Measurements from ENCODE around the gene LCAT.
A peak's percentile ranks its signal among the peaks of the same experiment; 100 is the strongest.
"Not testable (repeated sequence)": the region's sequence is repeated elsewhere in the genome, so short reads cannot be mapped to it uniquely, and the experiment has no call there.

The LCAT gene, protein sequence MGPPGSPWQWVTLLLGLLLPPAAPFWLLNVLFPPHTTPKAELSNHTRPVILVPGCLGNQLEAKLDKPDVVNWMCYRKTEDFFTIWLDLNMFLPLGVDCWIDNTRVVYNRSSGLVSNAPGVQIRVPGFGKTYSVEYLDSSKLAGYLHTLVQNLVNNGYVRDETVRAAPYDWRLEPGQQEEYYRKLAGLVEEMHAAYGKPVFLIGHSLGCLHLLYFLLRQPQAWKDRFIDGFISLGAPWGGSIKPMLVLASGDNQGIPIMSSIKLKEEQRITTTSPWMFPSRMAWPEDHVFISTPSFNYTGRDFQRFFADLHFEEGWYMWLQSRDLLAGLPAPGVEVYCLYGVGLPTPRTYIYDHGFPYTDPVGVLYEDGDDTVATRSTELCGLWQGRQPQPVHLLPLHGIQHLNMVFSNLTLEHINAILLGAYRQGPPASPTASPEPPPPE

DNA sequence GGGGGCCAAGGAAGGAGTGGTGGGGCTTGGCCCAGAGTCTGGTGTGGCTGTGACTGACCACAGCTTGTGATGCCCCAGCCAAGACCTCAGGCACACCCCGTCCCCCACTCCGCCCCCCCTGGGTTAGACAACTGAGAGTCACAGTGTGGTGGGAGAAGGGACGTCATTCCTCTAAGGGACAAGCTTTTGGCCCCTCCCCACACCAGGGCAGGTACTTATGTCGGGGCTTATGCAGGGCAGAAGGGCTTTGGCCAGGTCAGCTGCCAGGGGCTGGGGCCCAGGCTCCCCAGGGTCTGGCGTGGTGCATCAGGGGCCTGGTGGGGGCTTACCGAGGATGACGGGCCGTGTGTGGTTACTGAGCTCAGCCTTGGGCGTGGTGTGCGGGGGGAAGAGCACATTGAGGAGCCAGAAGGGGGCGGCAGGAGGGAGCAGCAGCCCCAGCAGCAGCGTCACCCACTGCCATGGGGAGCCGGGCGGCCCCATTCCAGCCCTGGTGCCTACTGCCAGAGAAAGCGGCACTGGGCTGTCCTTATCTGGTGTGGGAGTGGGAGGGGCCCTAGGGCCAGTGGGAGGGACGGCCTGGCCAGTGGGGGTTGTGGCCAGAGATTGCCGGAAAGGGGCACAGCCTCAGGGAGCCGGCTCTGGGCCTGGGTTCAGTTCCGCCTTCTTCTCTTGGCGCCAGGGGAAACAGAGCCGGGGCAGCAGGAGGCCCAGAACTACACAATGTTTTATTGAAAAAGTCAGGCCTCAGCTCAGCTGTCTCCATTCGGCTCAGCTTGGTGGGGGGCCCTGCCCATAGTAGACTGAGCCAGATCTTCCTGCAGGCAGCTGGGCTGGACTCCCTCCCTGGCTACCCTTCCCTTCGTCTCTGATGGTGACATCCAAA, at the start of gene LCAT:
Gene LCAT (minus strand): TSS at position 502 of the 886 bp plus-strand sequence. CDS start 19 bp downstream, at position 483.
- DNase-seq = no peak

DNA sequence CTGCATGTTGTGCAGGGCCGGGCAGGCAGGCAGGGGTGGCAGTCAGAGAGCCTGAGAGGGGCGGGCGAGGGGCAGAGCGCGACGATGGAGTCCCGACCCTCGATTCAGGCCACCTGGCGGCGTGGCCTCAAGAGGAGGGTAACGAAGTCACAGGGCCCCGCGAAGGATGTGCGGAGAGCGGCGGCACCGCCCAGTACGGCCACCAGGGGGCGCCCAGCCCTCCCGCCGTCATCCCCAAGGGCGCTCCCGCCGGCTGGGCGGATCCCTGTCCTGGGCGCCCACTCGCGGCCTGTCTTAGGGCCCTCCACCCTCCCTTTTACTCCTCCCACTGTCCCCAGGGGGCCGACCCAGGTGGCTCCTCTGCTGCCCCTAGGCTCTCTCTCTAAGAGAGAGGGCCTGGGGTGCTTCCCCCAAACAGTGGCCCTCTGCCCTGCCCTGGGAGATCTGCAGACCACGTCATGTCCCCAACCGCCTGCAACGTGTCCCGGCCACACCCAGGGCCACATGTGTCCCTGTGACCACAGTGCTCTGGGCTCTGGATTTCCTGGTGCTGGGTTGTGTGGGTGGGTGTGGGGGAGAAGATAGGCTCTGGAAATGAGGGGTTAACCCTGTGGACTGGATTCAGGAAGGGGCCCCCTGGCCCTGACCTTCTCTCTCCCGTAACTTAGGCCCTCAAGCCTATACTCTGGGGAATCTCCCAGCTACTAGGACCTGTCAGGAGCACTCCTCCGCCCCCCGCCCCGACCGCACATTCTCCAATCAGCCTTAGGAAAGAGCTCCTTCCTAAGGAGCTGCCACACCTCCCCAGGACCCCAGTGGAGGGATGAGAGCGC, 49.5 kb upstream of the LCAT start:
- DNase-seq = peak; percentile 86

DNA sequence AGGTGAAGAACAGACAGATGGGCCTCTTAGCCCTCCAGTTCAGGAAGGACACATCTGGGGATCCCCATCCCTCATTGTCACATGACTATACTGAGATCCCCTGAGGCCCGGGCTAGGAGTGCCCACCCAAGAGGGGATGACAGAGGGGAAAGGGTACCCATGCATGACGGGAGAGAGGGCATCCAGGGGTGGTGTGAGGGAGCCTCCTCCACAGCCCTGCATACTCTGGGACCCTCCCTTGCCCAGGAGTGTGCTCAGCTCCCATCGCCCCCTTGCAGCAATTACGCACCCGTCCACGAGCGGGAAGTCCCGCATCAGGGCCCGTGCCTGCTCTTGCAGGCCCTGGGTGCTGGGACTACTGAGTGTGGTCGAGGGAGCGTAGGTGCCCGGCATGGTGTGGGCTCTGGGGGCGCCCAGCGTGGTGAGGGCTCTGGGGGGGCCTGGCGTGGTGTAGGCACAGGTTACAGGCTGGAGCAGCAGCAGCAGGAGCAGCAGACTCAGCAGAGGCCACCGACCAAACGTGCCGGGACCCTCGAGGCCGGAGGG, 48.8 kb upstream of the LCAT start:
- no peak for DNase-seq

- DNase-seq = no peak
These were observed 46.1 kb upstream of the LCAT start for GRCh38 chr16:67990018-67990386.

DNA sequence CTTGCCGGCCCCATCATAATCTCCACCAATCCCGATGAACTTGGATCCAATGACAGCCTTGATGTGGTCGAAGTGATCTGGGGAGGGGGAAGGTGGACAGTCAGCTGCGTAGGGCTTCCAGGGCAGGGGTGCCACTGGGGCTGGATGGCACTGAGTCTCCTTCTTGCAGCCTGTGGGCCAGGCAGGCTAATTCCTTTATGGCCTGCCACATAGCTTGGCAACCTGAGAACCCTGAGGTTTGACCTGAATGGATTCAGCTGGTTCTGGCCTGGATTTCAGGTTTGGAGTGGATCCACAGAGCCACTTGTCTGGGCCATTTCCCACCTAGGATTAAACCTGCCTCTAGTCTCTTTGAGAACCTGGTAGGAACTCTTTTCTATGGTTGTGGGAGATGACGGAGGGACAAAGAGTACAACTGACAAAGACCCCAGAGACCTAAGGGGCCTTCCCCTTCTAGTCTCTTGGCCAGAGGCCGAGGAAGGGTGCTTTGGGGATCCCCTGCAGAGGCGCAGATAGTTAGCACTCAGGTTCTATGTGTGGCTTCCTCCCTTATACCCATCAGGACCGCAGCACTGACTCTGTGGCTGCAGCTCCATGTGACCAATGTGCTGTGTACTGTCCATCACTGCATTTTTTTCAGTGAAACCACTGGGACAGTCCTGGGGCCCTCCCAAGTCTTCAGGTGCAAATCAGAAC, 45.5 kb upstream of the LCAT start:
- DNase-seq = no peak

DNA sequence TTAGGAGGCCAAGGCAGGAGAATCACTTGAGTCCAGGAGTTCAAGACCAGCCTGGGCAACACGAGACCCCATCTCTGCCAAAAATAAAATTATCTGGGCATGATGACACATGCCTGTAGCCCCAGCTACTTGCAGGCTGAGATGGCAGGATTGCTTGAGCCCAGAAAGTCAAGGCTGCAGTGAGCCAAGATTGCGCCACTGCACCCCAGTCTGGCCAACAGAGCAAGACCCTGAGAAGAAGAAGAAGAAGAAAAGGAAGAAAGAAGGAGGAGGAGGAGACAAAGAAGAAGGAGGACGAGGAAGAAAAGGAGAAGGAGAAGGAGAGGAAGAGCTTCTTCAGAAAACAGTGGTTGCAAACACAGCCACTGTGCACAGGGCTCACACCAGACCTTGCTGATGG, 44.8 kb upstream of the LCAT start:
- DNase-seq = no peak

- no peak for DNase-seq
These were observed 43.7 kb upstream of the LCAT start for GRCh38 chr16:67987460-67988160.

GRCh38 chr16:67986949-67987348, 43.0 kb upstream of the LCAT start:
- DNase-seq = no peak

GRCh38 chr16:67982011-67982696, 38.2 kb upstream of the LCAT start:
- no peak for DNase-seq

DNA sequence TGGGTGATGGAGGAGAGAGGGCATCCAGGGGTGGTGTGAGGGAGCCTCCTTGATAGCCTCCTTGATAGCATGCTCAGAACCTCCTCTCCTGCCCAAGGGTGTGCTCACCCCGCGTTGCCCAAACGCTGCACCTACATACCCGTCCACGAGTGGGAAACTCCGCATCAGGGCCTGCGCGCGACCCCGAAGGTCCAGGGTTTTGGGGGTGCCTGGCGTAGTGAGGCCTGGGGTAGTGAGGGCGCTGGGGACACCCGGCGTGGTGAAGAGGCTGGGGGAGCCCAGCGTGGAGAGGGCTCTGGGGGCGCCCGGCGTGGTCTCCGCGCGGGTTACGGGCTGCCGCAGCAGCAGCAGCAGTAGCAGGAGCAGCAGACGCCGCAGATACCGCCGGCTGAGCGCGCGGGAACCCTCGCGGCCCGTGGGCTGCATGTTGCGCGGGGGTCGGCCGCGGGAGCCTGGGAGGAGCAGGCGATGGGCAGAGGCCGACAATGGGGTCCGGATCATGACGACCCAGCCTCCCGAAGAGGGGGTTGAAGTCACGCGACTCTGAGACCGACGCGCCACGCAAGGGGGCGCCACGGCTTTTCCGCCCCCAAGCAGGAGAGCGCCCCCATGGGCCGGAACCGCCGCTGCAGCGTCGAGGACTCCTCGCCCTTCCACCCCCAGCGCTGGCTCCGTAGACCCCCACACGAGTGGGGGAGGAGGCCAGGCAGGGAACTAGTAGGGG, 36.2 kb upstream of the LCAT start, which contains the start of gene DPEP3:
Gene DPEP3 (minus strand): TSS at position 545 of the 724 bp plus-strand sequence. CDS start 119 bp downstream, at position 426.
- no peak for DNase-seq

GRCh38 chr16:67977469-67978227, 33.7 kb upstream of the LCAT start:
- no peak for DNase-seq

DNA sequence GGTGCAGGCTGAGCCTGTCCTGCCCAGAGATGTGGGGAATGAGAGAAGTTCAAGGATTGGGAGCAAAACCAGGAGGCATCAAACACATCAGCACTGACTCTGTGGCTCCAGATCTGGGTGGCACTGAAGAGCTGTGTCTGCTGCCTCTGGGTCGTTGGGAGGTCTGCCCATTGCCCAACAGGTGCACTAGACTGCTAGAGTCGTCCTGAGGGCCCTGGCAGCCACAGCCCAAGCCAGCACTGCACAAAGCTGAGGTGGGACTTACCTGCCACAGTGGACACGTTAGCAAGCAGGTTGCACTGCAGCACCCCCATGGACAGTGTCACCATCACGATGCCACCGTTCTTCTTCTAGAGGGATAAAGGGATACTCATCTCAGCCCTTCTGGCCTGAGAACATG, 33.1 kb upstream of the LCAT start:
- DNase-seq = no peak

DNA sequence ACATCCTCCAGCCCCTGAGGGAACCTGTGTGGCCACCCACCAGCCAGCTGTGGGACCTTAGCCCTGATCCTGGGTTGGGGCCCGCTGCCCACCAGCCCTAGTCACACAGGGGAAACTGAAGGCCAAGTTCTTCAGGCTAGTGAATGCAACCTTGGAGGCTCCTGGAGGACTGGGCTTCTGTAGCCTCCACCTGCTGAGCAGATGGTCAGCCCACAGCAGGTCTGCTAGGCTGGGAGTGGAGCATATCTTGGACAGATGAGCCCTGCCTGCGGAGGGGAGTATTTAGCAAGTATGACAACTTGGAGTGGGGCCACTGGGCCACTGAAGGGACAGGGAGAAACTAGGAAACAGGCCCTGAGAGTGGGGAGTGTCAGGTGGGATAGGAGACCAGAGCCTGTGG, 32.3 kb upstream of the LCAT start:
- DNase-seq = no peak

- DNase-seq = no peak
These were observed 31.6 kb upstream of the LCAT start for GRCh38 chr16:67975321-67976105.

DNA sequence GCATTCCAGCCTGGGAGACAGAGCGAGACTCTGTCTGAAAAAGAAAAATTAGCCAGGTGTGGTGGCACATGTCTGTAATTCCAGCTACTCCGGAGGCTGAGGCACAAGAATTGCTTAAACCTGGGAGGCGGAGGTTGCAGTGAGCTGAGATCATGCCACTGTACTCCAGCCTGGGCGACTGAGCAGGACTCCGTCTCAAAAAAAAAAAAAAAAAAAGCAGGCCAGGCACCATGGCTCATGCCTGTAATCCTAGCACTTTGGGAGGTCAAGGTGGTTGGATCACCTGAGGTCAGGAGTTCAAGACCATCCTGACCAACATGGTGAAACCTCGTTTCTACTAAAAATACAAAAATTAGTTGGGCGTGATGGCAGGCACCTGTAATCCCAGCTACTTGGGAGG, 28.4 kb upstream of the LCAT start:
- DNase-seq = not testable (repeated sequence)

- DNase-seq = no peak
These were observed 27.2 kb upstream of the LCAT start for GRCh38 chr16:67971111-67971510.

GRCh38 chr16:67969254-67970039, 25.5 kb upstream of the LCAT start:
- DNase-seq = peak; percentile 37

All from CD4-positive, alpha-beta T cell treated with Interleukin-17A for 1 hour (primary cell).